Measurements from ENCODE around the gene TMX3.

The TMX3 gene

GRCh38 chr18:68707646-68708045 is 7.3 kb downstream of the TMX3 start:
- no peak for DNase-seq

GRCh38 chr18:68705119-68705518 is 9.8 kb downstream of the TMX3 start:
- no peak for DNase-seq

GRCh38 chr18:68703326-68703725 is 11.6 kb downstream of the TMX3 start:
- no peak for DNase-seq

GRCh38 chr18:68701353-68701752 is 13.6 kb downstream of the TMX3 start:
- no peak for DNase-seq

- DNase-seq: no peak
Measured at GRCh38 chr18:68699043-68699442, 15.9 kb downstream of the TMX3 start.

GRCh38 chr18:68696937-68697336 is 18.0 kb downstream of the TMX3 start:
- no peak for DNase-seq

GRCh38 chr18:68694316-68694715 is 20.6 kb downstream of the TMX3 start:
- DNase-seq: no peak

- no peak for DNase-seq
Measured at GRCh38 chr18:68693091-68693815, 21.7 kb downstream of the TMX3 start.

- DNase-seq: peak; percentile 46
Measured at GRCh38 chr18:68679528-68679927, 35.4 kb downstream of the TMX3 start.

GRCh38 chr18:68676913-68677312 is 38.0 kb downstream of the TMX3 start:
- no peak for DNase-seq

- DNase-seq: no peak
Measured at GRCh38 chr18:68667121-68667520, 47.8 kb downstream of the TMX3 start.

GRCh38 chr18:68666381-68666780 is 48.5 kb downstream of the TMX3 start:
- no peak for DNase-seq

GRCh38 chr18:68665628-68666027 is 49.3 kb downstream of the TMX3 start:
- peak; percentile 30 for DNase-seq

- DNase-seq: no peak
Measured at GRCh38 chr18:68662754-68663153, 52.2 kb downstream of the TMX3 start.

- DNase-seq: peak; percentile 45
Measured at GRCh38 chr18:68660354-68661183, 54.3 kb downstream of the TMX3 start.

- DNase-seq: no peak
Measured at GRCh38 chr18:68648191-68648590, 66.7 kb downstream of the TMX3 start.

GRCh38 chr18:68642003-68642402 is 72.9 kb downstream of the TMX3 start:
- DNase-seq: no peak

- no peak for DNase-seq
Measured at GRCh38 chr18:68640861-68641260, 74.0 kb downstream of the TMX3 start.

GRCh38 chr18:68638613-68639012 is 76.3 kb downstream of the TMX3 start:
- DNase-seq: no peak

- no peak for DNase-seq
Measured at GRCh38 chr18:68627812-68628211, 87.1 kb downstream of the TMX3 start.
